ENCODE measurements around the gene NIPAL4. TPM values are rescaled to one million over a fixed set of nuclear protein-coding genes. Genes with fewer than 3 reads are reported as not detected.
"Not testable (repeated sequence)": the region's sequence is repeated elsewhere in the genome, so short reads cannot be mapped to it uniquely, and the experiment has no call there.

The NIPAL4 gene
- under 1 TPM in 2 of 6 donors, not detected in 4; 0.06 to 0.30 TPM for total RNA-seq

DNA sequence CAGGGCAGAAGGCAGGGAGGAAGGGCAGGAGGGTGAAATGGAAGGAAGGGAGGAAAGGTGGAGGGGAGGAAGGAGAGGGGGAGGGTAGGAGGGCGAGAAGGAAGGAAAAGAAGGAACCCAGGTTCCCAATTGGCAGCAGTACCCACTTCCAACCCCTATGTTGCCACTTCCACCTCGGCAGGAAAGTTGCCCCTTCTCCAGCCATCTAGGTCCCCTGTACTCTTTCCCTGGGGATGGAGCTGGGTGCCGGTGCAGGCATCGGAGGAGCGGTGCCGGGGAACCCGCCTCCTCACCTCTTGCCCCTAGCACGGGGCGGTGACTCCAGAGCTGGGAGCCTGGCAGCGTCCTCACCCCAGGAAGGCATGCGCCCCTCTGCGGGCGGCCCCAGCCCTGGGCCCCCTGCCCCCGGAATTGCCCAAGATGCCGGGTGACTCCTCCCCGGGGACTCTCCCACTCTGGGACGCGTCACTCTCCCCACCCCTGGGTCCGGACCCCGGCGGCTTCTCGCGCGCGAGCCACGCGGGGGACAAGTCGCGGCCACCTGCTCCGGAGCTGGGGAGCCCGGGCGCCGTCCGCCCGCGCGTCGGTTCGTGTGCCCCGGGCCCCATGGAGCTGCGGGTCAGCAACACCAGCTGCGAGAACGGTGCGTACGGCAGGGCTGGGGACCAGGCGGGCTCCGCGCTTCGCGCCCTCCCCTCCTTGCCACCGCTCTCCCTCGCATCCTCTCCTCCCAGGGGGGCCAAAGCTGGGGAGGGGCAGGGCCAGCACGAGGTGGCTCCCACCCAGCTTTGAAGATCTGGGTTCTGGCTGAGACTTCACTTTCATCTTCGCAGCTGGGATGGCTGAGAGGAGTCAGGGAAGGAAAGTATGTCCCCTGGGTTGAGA is at the start of gene NIPAL4:
Gene NIPAL4 (plus strand): TSS at position 499 of the 885 bp plus-strand sequence. CDS start 108 bp downstream, at position 607.
- peaks cover 8 to 19% (median 10%) of the 10 kb centered on the region in 4 donors for H3K4me1 ChIP-seq
- WGBS, 2 donors: 7 to 18% methylated on average over 3 to 16 of the region's 54 CpGs
- ATAC-seq (ENCODE audit: low FRiP score in 2 of 2) (peak in 1 of 2 donors; percentile 42), DNase-seq (peak in 1 of 2 donors; percentile 87)
- peaks cover 0 to 16% (median 7%) of the 10 kb centered on the region in 4 donors for H3K27me3 ChIP-seq
- H3K9me3 ChIP-seq: no peaks in the 10 kb centered on the region
- H3K4me3 ChIP-seq: peak within 1 kb of the TSS; percentile 7 to 48 (median 32)
- no peak within 1 kb of the TSS for H3K27ac ChIP-seq
- no peaks in the 10 kb centered on the region for H3K36me3 ChIP-seq
- TF ChIP-seq POLR2AphosphoS5 (IDR thresholded peaks at IDR 0.05) (no peak), EP300 (IDR thresholded peaks at IDR 0.05) (no peak), POLR2A (IDR thresholded peaks at IDR 0.05) (no peak)
- TF ChIP-seq, protein P1, sequence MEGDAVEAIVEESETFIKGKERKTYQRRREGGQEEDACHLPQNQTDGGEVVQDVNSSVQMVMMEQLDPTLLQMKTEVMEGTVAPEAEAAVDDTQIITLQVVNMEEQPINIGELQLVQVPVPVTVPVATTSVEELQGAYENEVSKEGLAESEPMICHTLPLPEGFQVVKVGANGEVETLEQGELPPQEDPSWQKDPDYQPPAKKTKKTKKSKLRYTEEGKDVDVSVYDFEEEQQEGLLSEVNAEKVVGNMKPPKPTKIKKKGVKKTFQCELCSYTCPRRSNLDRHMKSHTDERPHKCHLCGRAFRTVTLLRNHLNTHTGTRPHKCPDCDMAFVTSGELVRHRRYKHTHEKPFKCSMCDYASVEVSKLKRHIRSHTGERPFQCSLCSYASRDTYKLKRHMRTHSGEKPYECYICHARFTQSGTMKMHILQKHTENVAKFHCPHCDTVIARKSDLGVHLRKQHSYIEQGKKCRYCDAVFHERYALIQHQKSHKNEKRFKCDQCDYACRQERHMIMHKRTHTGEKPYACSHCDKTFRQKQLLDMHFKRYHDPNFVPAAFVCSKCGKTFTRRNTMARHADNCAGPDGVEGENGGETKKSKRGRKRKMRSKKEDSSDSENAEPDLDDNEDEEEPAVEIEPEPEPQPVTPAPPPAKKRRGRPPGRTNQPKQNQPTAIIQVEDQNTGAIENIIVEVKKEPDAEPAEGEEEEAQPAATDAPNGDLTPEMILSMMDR (IDR thresholded peaks at IDR 0.05): no peak

DNA sequence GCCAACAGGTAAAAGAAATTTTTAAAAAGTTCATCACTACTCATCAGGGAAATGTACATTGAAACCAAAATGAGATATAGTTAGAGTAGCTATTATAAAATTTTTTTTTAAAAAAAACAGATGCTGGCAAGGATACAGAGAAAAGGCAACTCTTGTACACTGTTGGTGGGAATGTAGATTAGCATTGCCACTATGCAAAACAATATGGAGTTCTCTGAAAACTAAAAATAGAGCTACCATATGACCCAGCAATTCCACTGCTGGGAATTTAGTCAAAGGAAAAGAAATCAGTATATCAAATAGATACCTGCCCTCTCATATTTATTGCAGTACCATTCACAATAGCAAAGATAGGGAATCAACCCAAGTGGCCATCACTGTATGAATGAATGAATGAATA is 44.2 kb upstream of the NIPAL4 start:
- no peak for TF ChIP-seq POLR2A (IDR thresholded peaks at IDR 0.05)
- no peak for TF ChIP-seq POLR2AphosphoS5 (IDR thresholded peaks at IDR 0.05)
- TF ChIP-seq, protein P1 (IDR thresholded peaks at IDR 0.05): no peak
- no peak for TF ChIP-seq EP300 (IDR thresholded peaks at IDR 0.05)
- ATAC-seq (ENCODE audit: low FRiP score in 2 of 2) (no peak), DNase-seq (no peak)
- Histone ChIP-seq H3K4me1 (no peaks in the 10 kb centered on the region), H3K27ac (no peak overlapping the region), H3K9me3 (no peaks in the 10 kb centered on the region), H3K27me3 (no peaks in the 10 kb centered on the region), H3K36me3 (no peaks in the 10 kb centered on the region), H3K4me3 (no peak overlapping the region)

DNA sequence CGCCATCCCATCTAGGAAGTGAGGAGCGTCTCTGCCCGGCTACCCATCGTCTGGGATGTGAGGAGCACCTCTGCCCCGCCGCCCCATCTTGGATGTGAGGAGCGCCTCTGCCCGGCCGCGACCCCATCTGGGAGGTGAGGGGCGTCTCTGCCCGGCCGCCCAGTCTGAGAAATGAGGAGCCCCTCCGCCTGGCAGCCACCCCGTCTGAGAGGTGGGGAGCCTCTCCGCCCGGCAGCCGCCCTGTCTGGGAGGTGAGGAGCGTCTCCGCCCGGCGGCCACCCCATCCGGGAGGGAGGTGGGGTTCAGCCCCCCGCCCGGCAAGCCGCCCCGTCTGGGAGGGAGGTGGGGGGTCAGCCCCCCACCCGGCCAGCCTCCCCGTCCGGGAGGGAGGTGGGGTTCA is 40.5 kb upstream of the NIPAL4 start:
- not testable (repeated sequence) for H3K27ac ChIP-seq; H3K4me3 ChIP-seq; H3K4me1 ChIP-seq; H3K36me3 ChIP-seq; H3K9me3 ChIP-seq; H3K27me3 ChIP-seq; ATAC-seq (ENCODE audit: low FRiP score in 2 of 2)
- 100% methylated on average over 8 to 12 of the region's 30 CpGs for WGBS, 2 donors
- peak in 1 of 2 donors; percentile 73 for DNase-seq

DNA sequence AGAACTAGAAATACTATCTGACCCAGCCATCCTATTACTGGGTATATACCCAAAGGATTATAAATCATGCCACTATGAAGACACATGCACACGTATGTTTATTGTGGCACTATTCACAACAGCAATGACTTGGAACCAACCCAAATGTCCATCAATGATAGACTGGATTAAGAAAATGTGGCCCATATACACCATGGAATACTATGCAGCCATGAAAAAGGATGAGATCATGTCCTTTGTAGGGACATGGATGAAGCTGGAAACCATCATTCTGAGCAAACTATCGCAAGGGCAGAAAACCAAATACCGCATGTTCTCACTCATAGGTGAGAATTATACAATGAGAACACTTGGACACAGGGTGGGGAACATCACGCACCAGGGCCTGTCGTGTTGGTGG is 30.1 kb upstream of the NIPAL4 start:
- not testable (repeated sequence) for H3K9me3 ChIP-seq; H3K36me3 ChIP-seq; H3K4me1 ChIP-seq; H3K27me3 ChIP-seq; H3K27ac ChIP-seq; DNase-seq; H3K4me3 ChIP-seq; ATAC-seq (ENCODE audit: low FRiP score in 2 of 2)
- WGBS, 2 donors: 92 to 94% methylated on average over 5 of the region's 5 CpGs

DNA sequence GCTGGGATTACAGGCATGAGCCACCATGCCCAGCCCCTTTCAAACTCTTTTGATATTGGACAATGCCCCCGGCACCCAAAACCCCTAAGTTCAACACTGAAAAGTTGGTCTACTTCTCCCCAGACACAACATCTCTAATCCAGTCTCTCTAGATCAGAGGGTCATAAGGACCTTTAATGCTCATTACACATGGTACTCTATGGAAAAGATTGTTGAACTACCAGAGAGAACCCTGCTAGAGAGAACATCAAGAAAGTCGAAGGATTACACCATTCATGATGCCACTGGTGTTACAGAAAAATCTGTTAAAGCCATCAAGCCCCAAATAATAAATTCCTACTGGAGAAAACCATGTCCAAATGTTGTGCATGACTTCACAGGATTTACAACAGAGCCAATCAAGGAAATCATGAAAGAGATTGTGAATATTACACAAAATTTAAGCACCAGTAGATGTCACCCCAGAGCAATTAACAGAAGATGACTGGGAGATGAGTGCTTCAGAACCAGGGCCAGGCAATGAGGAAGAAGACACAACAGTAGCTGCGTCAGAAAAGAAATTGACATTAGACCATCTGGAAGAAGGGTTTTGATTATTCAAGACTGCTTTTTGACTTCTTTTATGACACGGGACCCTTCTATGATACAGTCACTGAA is 28.3 kb upstream of the NIPAL4 start:
- H3K9me3 ChIP-seq: no peaks in the 10 kb centered on the region
- H3K27me3 ChIP-seq: no peaks in the 10 kb centered on the region
- ATAC-seq (ENCODE audit: low FRiP score in 2 of 2) (peak in 1 of 2 donors; percentile 91), DNase-seq (peak in 1 of 2 donors; percentile 24)
- no peaks in the 10 kb centered on the region for H3K36me3 ChIP-seq
- TF ChIP-seq, protein P1 (IDR thresholded peaks at IDR 0.05): peak in 5 of 6 experiments; percentile 27 to 63 (median 60)
- TF ChIP-seq EP300 (IDR thresholded peaks at IDR 0.05) (no peak), POLR2AphosphoS5 (IDR thresholded peaks at IDR 0.05) (no peak), POLR2A (IDR thresholded peaks at IDR 0.05) (no peak)
- H3K4me1 ChIP-seq: no peaks in the 10 kb centered on the region
- H3K4me3 ChIP-seq: no peak overlapping the region
- 39 to 46% methylated on average over 4 of the region's 4 CpGs for WGBS, 2 donors
- no peak overlapping the region for H3K27ac ChIP-seq
